Naive thymus-derived CD8-positive, alpha-beta T cell (primary cell): ENCODE results near the gene SLC22A7. TPM values are rescaled to one million over a fixed set of nuclear protein-coding genes. Genes with fewer than 3 reads are reported as not detected.
A peak's percentile ranks its signal among the peaks of the same experiment; 100 is the strongest.

ENCODE experiments used
- ATAC-seq, 2 donors: fragments of 150-1000 bp; cut with Tn5 transposase in 1 of 2; sonication (Bioruptor Pico), chemical (Tn5 transposase) in 1 of 2; 1 replicate in 1 of 2; 2 replicates in 1 of 2; pipeline ENCODE4 v1.10.0; 2021; ENCODE audit warnings: mild to moderate bottlenecking in 2 of 2, moderate library complexity in 2 of 2
- POLR2A ChIA-PET: fragments of 350-600 bp; sonication (Branson Sonifier 250); formaldehyde crosslinking; loops from one replicate; lab custom pipeline; 2021; ENCODE audit warnings: antibody characterized with exemption; lab: Charles Lee
- DNase-seq, 10 donors: peaks; one replicate each; pipeline versions ENCODE4 v3.0.0 to v3.0.0-alpha.2; 2020 to 2022
- H3K27ac Mint-ChIP-seq, 10 donors: one replicate each; pipeline ENCODE4 v1.8.0; 2020 to 2022; ENCODE audit warnings: mild to moderate bottlenecking in 10 of 10, mixed read lengths in 10 of 10, moderate library complexity in 4 of 10, inconsistent platforms in 1 of 10
- H3K27me3 Mint-ChIP-seq, 5 donors: one replicate each; pipeline ENCODE4 v1.8.0; 2021 to 2022; ENCODE audit warnings: mixed read lengths in 5 of 5
- H3K36me3 Mint-ChIP-seq, 3 donors: one replicate each; pipeline ENCODE4 v1.8.0; 2020 to 2022; ENCODE audit warnings: mixed read lengths in 3 of 3, mild to moderate bottlenecking in 2 of 3, inconsistent platforms in 1 of 3
- H3K4me1 Mint-ChIP-seq, 4 donors: one replicate each; pipeline ENCODE4 v1.8.0; 2021 to 2022; ENCODE audit warnings: mixed read lengths in 4 of 4
- H3K4me3 Mint-ChIP-seq, 10 donors: one replicate each; pipeline ENCODE4 v1.8.0; 2020 to 2022; ENCODE audit warnings: mild to moderate bottlenecking in 10 of 10, mixed read lengths in 10 of 10, moderate library complexity in 6 of 10, inconsistent platforms in 1 of 10
- H3K9me3 Mint-ChIP-seq, 9 donors: one replicate each; pipeline ENCODE4 v1.8.0; 2020 to 2022; ENCODE audit warnings: mixed read lengths in 9 of 9, mild to moderate bottlenecking in 3 of 9, inconsistent platforms in 1 of 9, moderate library complexity in 1 of 9
- polyA plus RNA-seq, 3 donors: library from polyadenylated mRNA; unstranded; fragments of 300-500 nt; fragmentation: Illumina TruSeq; gene quantifications; one replicate each; pipeline ENCODE4 v1.2.3, GENCODE V29; 2021
- total RNA-seq, 8 experiments: library from RNA in 2 of 8; stranded (reverse) in 2 of 8; gene quantifications; one replicate each; pipeline ENCODE4 v1.2.3 and lab custom pipeline; 2021 to 2026

Gene SLC22A7
- total and polyA plus RNA-seq, 5 experiments from 2014 or later: not detected

- Mint-ChIP-seq H3K36me3 (no peaks in the 10 kb centered on the region), H3K27me3 (peaks cover 8 to 45% (median 29%) of the 10 kb centered on the region in 5 donors), H3K4me1 (peaks cover 0 to 6% (median 4%) of the 10 kb centered on the region in 4 donors), H3K27ac (no peak overlapping the region), H3K4me3 (no peak overlapping the region), H3K9me3 (no peaks in the 10 kb centered on the region)
- POLR2A ChIA-PET: interaction anchor here (1.2 kb wide), 1 partner anchor 123 kb away, joined by 5 read pairs; no protein-coding TSS in a partner anchor
- no peak for DNase-seq
- no peak for ATAC-seq
Measured at GRCh38 chr6:43258807-43259686, 39.0 kb upstream of the SLC22A7 start.

DNA sequence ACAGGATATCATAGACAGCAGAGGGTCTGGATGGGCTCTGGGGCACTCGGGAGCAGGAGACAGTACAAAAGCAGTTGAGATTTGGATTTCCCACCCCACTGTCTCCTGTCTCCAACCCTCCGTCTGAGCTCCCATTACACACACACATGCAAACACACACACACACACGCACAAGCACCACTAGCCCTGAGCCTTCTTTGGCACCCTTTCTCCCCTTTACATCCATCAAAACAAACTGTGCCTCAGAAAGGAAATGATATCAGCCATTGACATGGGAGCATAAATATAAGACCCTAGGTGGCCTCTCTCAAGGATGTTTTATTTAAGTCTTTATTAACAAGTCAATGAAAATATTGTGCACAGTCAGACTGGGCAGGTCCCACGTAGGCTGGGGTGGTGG is 37.3 kb upstream of the SLC22A7 start:
- POLR2A ChIA-PET: no interaction called here
- DNase-seq (no peak), ATAC-seq (no peak)
- H3K4me3 Mint-ChIP-seq: no peak overlapping the region
- peak overlapping the region in 2 of 10 donors; percentile 56 to 61 for H3K27ac Mint-ChIP-seq
- no peaks in the 10 kb centered on the region for H3K36me3 Mint-ChIP-seq
- no peaks in the 10 kb centered on the region for H3K9me3 Mint-ChIP-seq
- peaks cover 7 to 33% (median 20%) of the 10 kb centered on the region in 5 donors for H3K27me3 Mint-ChIP-seq
- peaks cover 0 to 6% (median 4%) of the 10 kb centered on the region in 4 donors for H3K4me1 Mint-ChIP-seq

DNA sequence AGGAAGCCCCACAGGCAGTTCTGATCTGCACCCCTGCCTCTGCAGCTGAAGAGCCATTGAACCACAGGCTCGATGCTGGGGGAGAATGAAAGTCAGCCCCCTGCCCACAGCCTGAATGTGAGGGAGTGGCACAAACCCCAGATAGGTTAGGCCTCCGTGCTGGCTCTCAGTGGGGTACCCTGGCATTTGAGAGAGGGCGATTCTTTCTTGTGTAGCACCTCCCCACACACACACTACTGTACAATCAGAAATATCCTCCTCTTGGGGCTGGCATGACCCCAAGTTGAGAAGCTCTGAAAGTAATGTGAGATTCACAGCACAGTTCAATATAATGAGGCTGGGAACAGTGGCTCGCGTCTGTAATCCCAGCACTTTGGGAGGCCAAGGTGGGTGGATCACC is 36.9 kb upstream of the SLC22A7 start:
- no peak for DNase-seq

GRCh38 chr6:43262000-43262779 is 35.9 kb upstream of the SLC22A7 start:
- no peaks in the 10 kb centered on the region for H3K9me3 Mint-ChIP-seq
- ATAC-seq (no peak), DNase-seq (no peak)
- POLR2A ChIA-PET: interaction anchor here (0.6 kb wide), 1 partner anchor 179 kb away, joined by 3 read pairs; no protein-coding TSS in a partner anchor
- H3K36me3 Mint-ChIP-seq: no peaks in the 10 kb centered on the region
- H3K4me3 Mint-ChIP-seq: no peak overlapping the region
- peak overlapping the region in 1 of 10 donors; percentile 52 for H3K27ac Mint-ChIP-seq
- peaks cover 4 to 23% (median 13%) of the 10 kb centered on the region in 5 donors for H3K27me3 Mint-ChIP-seq
- peaks cover 0 to 6% (median 4%) of the 10 kb centered on the region in 4 donors for H3K4me1 Mint-ChIP-seq

More for the DNA sequence above, 36.9 kb upstream of the SLC22A7 start:
- POLR2A ChIA-PET: interaction anchor here (0.6 kb wide), 1 partner anchor 197 kb away, joined by 5 read pairs; no protein-coding TSS in a partner anchor
- H3K4me1 Mint-ChIP-seq: peaks cover 0 to 6% (median 4%) of the 10 kb centered on the region in 4 donors
- H3K4me3 Mint-ChIP-seq: no peak overlapping the region
- no peak overlapping the region for H3K27ac Mint-ChIP-seq
- no peak for ATAC-seq
- H3K27me3 Mint-ChIP-seq: peaks cover 6 to 29% (median 19%) of the 10 kb centered on the region in 5 donors
- H3K36me3 Mint-ChIP-seq: no peaks in the 10 kb centered on the region
- no peaks in the 10 kb centered on the region for H3K9me3 Mint-ChIP-seq

- POLR2A ChIA-PET: no interaction called here
- ATAC-seq: no peak
- H3K27me3 Mint-ChIP-seq: peaks cover 3 to 17% (median 7%) of the 10 kb centered on the region in 5 donors
- H3K9me3 Mint-ChIP-seq: no peaks in the 10 kb centered on the region
- no peak overlapping the region for H3K4me3 Mint-ChIP-seq
- no peak for DNase-seq
- peaks cover 0 to 6% (median 4%) of the 10 kb centered on the region in 4 donors for H3K4me1 Mint-ChIP-seq
- H3K27ac Mint-ChIP-seq: peak overlapping the region in 1 of 10 donors; percentile 6
- no peaks in the 10 kb centered on the region for H3K36me3 Mint-ChIP-seq
Measured at GRCh38 chr6:43262780-43263313, 35.2 kb upstream of the SLC22A7 start.

DNA sequence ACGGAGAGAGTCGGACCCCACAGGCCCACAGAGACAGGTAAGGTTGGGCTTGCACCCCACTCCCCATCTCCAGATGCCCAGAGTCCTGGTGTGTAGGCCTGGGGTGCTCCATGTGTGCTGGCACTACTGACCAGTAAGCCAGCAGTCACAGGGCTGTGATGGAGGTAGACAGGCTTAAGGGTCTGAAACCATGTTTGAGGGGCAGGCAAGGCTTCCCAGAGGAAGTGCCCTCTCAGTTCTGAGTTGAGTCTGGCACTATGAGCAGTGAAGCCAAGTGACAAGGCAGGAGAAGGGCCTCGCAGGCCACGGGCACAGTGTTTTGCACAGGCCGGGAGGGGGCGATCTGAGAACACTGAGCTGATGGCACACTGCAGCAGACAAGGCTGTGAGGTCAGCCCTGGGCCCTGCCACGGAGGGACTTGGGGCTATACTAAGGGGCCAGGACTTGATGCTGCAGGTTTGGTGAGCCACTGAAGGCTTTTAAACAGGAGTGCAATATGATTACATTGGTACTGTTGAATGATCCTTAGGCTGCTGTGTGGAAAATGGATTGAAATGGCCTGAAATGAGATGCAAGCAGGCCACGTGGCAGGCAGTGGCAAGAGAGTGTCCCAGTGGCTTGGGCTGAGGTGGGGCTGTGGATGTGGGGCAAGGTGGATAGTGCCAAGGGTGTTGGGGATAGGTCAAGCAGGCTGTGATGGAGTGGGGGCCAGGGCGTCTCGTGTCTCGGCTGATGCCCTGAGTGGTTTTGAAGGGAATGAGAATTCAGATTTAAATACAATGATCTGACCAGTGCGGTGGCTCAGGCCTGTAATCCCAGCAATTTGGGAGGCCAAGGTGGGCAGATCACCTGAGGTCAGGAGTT is 34.5 kb upstream of the SLC22A7 start:
- Mint-ChIP-seq H3K27me3 (peaks cover 3 to 11% (median 3%) of the 10 kb centered on the region in 5 donors), H3K4me3 (no peak overlapping the region), H3K9me3 (no peaks in the 10 kb centered on the region), H3K27ac (peak overlapping the region in 4 of 10 donors; percentile 6 to 70 (median 64)), H3K36me3 (no peaks in the 10 kb centered on the region), H3K4me1 (peaks cover 0 to 6% (median 4%) of the 10 kb centered on the region in 4 donors)
- POLR2A ChIA-PET: interaction anchor here (0.5 kb wide), 1 partner anchor 241 kb away, joined by 4 read pairs; no protein-coding TSS in a partner anchor
- DNase-seq (peak; percentile 49 to 86 (median 66)), ATAC-seq (peak; percentile 95 to 100)

DNA sequence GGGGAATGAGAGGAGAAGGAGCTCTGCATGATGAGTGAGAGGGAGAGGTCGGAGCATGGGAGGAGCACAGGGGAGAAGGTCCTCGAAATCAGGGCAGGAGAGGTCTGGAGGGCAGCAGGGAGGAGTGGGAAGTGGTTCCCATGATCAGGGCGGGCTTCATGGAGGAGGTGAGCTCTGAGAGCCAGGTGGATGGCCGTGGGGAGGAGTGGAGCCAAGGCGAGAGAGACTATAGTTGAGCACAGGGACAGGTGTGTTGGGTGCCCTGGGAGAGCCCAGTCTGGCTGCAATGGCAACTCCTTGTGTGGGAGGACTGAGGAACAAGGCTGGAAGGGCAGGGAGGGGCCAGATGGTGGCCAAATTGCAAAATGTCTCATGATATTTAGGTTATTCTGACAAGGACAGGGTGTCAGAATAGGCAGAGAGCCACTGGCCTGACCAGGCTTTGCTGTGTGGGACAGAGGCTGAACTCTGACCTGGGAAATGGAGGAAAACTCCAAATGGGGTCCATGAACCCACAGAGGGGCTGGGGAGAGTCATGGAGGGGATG is 33.4 kb upstream of the SLC22A7 start:
- Mint-ChIP-seq H3K27ac (no peak overlapping the region), H3K27me3 (peaks cover 3 to 9% (median 4%) of the 10 kb centered on the region in 5 donors), H3K36me3 (no peaks in the 10 kb centered on the region), H3K4me3 (no peak overlapping the region), H3K9me3 (no peaks in the 10 kb centered on the region), H3K4me1 (peaks cover 4 to 17% (median 6%) of the 10 kb centered on the region in 4 donors)
- DNase-seq: no peak
- no peak for ATAC-seq
- POLR2A ChIA-PET: no interaction called here

- no peak for ATAC-seq
- Mint-ChIP-seq H3K27ac (no peak overlapping the region), H3K36me3 (no peaks in the 10 kb centered on the region), H3K27me3 (peaks cover 4 to 17% (median 7%) of the 10 kb centered on the region in 5 donors), H3K4me1 (peaks cover 5 to 24% (median 12%) of the 10 kb centered on the region in 4 donors), H3K9me3 (no peaks in the 10 kb centered on the region), H3K4me3 (no peak overlapping the region)
- POLR2A ChIA-PET: no interaction called here
- no peak for DNase-seq
Measured at GRCh38 chr6:43265564-43265963, 32.5 kb upstream of the SLC22A7 start.

DNA sequence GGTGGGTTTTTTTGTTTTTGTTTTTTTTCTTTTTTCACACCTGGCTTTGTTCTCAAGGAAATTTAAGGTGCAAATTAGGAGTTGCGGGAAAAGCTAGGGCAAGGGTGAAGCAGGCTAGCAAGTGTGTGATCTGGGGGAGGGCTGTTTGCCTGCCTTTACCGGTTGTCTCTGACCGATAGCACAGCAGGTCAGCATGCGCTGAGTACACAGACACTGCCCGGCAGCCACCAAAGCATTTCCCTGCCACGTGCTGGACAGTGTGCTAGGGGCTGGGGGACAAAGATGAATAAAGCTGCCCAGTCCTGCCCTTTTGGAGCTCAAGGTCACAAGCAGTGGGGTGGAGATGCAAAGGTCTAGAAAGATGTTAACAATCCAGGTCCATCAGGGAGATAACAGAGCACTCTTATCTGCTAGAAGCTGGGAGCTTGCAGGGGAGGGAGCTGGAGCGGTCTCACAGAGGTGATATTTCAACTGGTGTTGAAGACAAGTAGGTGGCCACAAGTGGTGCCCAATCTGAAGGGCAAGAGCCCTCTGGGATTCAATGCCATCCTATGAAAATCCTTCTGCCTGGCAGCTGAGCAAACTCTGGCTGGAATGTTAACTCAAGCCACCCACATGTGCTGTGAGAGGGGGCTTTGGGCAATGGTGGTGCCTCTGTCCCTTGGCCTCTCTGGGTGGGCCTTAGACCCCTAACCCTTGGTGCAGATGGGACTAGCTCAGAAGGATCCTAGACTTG is 30.3 kb upstream of the SLC22A7 start:
- POLR2A ChIA-PET: interaction anchor here (0.5 to 0.7 kb wide), 3 partner anchors 90 to 1039 kb away, joined by 3 read pairs; no protein-coding TSS in a partner anchor
- ATAC-seq (no peak), DNase-seq (no peak)
- peak overlapping the region in 1 of 10 donors; percentile 25 for H3K4me3 Mint-ChIP-seq
- H3K36me3 Mint-ChIP-seq: no peaks in the 10 kb centered on the region
- H3K9me3 Mint-ChIP-seq: no peaks in the 10 kb centered on the region
- H3K27ac Mint-ChIP-seq: peak overlapping the region in 1 of 10 donors; percentile 74
- peaks cover 5 to 28% (median 15%) of the 10 kb centered on the region in 4 donors for H3K4me1 Mint-ChIP-seq
- peaks cover 4 to 18% (median 8%) of the 10 kb centered on the region in 5 donors for H3K27me3 Mint-ChIP-seq

DNA sequence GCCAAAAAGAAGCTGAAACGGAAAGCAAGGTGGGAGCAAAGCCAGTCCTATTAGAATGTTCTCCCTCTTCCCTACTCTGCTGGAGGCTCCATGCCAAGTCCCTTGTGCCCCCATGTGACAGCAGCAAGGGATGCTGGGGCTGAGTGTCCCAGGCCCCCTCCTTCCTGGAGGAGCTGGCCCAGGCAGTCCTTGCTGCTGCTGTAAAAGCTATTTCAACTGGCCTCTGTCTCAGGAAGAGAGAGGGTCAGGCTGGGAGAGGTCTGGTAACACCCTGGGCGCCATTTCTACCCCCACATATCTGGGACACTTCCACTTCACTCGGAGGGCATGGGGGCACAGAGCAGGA is 29.7 kb upstream of the SLC22A7 start:
- ATAC-seq (no peak), DNase-seq (no peak)
- Mint-ChIP-seq H3K27ac (peak overlapping the region in 1 of 10 donors; percentile 15), H3K4me1 (peaks cover 5 to 27% (median 15%) of the 10 kb centered on the region in 4 donors), H3K36me3 (no peaks in the 10 kb centered on the region), H3K9me3 (no peaks in the 10 kb centered on the region), H3K27me3 (peaks cover 4 to 18% (median 8%) of the 10 kb centered on the region in 5 donors), H3K4me3 (peak overlapping the region in 6 of 10 donors; percentile 24 to 80 (median 33))
- POLR2A ChIA-PET: interaction anchor here (0.5 to 1.0 kb wide), 3 partner anchors 90 to 1039 kb away, joined by 3 read pairs; partner anchors contain the start of gene ABCC10
